Cardiac muscle cell (in vitro differentiated cells and primary cell): ENCODE measurements around the gene CRACR2B. TPM values are rescaled to one million over a fixed set of nuclear protein-coding genes. Genes with fewer than 3 reads are reported as not detected.

Source experiments
- DNase-seq, 2 donors: peaks; one replicate each; pipeline versions ENCODE4 v3.0.0 to v3.0.0-alpha.2; 2010 to 2017; ENCODE audit warnings: low read depth in 1 of 2, low spot score in 1 of 2
- H3K27ac ChIP-seq: fragments of 200-600 bp; sonication (generic); 2 replicates; pipeline ENCODE4 v1.5.1; 2016
- H3K27me3 ChIP-seq: fragments of 200-600 bp; sonication (generic); 2 replicates; pipeline ENCODE4 v1.6.0; 2016; ENCODE audit warnings: control low read depth
- H3K36me3 ChIP-seq: fragments of 200-600 bp; sonication (generic); 2 replicates; pipeline ENCODE4 v1.5.1; 2016; ENCODE audit warnings: control low read depth
- H3K4me1 ChIP-seq: fragments of 200-600 bp; sonication (generic); 2 replicates; pipeline ENCODE4 v1.8.1; 2017; ENCODE audit warnings: low read depth, mild to moderate bottlenecking, mixed run types
- H3K4me3 ChIP-seq: fragments of 200-600 bp; sonication (generic); 2 replicates; pipeline ENCODE4 v1.5.1; 2016; ENCODE audit warnings: mild to moderate bottlenecking
- H3K9me3 ChIP-seq: fragments of 200-600 bp; sonication (generic); 2 replicates; pipeline ENCODE4 v1.5.1; 2017; ENCODE audit warnings: low read depth, mild to moderate bottlenecking, control low read depth
- polyA plus RNA-seq: library from polyadenylated mRNA; unstranded; fragments of >200 nt; fragmentation: Nextera tagmentation; extraction: Ambion mirVana; gene quantifications from 2 replicates; pipeline ENCODE4 v1.2.1, GENCODE V29; 2016
- total RNA-seq: library from RNA; depleted of rRNA; stranded (reverse); fragments of >200 nt; gene quantifications from 2 replicates; pipeline ENCODE4 v1.2.3, GENCODE V29; 2016
- TF ChIP-seq, protein P1 (sequence below): IDR thresholded peaks from 2 replicates; pipeline ENCODE4 v1.5.1; 2012; ENCODE audit warnings: low read depth, mild to moderate bottlenecking, low read length

The CRACR2B gene
- total and polyA plus RNA-seq, 2 experiments from 2014 or later, result 84.5 to 91.0 TPM

GRCh38 chr11:793556-793955, 34.2 kb upstream of the CRACR2B start:
- TF ChIP-seq, protein P1, sequence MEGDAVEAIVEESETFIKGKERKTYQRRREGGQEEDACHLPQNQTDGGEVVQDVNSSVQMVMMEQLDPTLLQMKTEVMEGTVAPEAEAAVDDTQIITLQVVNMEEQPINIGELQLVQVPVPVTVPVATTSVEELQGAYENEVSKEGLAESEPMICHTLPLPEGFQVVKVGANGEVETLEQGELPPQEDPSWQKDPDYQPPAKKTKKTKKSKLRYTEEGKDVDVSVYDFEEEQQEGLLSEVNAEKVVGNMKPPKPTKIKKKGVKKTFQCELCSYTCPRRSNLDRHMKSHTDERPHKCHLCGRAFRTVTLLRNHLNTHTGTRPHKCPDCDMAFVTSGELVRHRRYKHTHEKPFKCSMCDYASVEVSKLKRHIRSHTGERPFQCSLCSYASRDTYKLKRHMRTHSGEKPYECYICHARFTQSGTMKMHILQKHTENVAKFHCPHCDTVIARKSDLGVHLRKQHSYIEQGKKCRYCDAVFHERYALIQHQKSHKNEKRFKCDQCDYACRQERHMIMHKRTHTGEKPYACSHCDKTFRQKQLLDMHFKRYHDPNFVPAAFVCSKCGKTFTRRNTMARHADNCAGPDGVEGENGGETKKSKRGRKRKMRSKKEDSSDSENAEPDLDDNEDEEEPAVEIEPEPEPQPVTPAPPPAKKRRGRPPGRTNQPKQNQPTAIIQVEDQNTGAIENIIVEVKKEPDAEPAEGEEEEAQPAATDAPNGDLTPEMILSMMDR, result no peak
- H3K9me3 ChIP-seq, result no peaks in the 10 kb centered on the region
- peaks cover 21% of the 10 kb centered on the region for H3K4me1 ChIP-seq
- H3K27me3 ChIP-seq, result no peaks in the 10 kb centered on the region
- no peak overlapping the region for H3K27ac ChIP-seq
- DNase-seq, result no peak
- no peak overlapping the region for H3K4me3 ChIP-seq
- H3K36me3 ChIP-seq, result no peaks in the 10 kb centered on the region

DNA sequence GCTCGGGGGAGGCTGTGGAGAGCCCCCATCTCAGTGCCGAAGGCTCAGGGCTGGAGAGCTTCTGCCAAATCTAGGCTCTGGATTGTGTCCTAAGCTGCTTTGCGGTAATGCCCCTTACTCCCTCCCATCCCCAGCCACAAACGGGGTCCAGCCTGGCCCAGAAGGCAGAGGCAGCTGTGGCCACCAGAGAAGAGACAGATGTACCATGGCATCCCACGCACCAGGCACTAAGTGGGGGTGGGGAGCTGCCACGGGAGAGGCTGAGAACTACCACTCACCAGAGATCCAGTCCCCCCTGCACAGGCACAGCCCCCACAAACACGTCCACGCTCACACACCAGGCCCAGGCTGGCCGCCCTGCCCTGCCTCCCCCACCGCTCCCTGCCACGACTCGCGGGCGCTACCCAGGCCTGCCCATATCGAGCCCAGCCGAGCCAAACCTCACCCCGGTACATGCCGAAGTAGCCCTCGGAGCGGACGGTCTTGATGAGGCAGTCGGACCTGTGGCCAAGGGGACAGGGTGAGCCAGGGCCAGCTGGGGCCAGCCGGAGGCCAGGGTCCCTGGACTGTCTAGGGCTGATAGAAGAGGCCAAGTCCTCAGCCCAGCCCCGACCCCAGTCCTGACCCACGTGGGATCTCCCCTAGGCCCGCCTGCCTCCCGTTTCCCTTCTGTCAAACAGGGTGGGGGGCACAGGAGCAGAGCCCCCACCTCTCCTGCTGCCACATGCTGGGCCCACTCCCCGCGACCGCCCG, 33.5 kb upstream of the CRACR2B start:
- DNase-seq, result no peak
- no peaks in the 10 kb centered on the region for H3K36me3 ChIP-seq
- no peaks in the 10 kb centered on the region for H3K27me3 ChIP-seq
- H3K4me1 ChIP-seq, result peaks cover 20% of the 10 kb centered on the region
- TF ChIP-seq, protein P1, result no peak
- H3K27ac ChIP-seq, result no peak overlapping the region
- no peak overlapping the region for H3K4me3 ChIP-seq
- no peaks in the 10 kb centered on the region for H3K9me3 ChIP-seq

DNA sequence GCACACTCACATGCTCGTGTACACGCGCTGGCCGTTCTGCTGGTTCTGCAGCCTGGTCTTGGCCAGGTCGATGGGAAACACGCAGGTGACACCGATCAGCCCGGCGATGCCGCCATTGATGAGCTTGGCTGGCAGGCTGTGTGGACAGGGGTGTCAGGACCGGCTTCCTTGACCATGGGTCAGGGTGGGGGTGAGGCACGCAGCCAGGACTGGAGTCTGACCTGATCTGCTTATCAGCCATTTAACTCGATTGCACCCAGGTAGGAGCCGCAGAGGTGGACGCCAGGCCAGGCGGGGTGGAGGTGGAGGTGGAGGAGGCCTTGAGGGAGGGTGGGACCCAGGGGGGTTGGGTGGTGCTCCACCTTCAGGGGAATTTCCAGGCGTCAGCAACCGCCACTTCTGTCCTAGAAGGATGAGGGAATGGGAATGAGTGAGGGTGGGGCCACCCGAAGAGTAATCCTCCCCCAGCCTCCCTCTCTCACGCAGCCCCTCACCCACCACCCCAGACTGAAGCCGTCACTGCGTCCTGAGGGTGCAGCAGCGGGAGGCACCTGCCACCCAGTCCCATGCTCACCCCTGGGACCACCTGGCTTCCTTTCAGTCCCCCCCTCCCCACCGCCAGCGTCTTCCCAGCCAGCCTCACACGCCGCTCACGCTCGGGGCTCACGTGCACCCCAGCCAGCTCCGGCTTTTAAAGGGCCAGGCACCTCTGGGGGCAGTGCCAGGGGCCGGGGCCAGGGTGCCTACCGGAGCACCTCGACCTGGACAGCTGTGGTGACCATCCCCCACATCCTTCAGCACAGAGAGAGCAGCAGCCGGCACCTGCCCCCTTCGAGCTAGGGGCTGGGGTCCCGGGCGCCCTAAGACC, 32.7 kb upstream of the CRACR2B start:
- TF ChIP-seq, protein P1, result no peak
- Histone ChIP-seq H3K9me3 (no peaks in the 10 kb centered on the region), H3K36me3 (no peaks in the 10 kb centered on the region), H3K27me3 (no peaks in the 10 kb centered on the region), H3K4me3 (no peak overlapping the region), H3K27ac (no peak overlapping the region), H3K4me1 (peaks cover 15% of the 10 kb centered on the region)
- DNase-seq, result no peak

DNA sequence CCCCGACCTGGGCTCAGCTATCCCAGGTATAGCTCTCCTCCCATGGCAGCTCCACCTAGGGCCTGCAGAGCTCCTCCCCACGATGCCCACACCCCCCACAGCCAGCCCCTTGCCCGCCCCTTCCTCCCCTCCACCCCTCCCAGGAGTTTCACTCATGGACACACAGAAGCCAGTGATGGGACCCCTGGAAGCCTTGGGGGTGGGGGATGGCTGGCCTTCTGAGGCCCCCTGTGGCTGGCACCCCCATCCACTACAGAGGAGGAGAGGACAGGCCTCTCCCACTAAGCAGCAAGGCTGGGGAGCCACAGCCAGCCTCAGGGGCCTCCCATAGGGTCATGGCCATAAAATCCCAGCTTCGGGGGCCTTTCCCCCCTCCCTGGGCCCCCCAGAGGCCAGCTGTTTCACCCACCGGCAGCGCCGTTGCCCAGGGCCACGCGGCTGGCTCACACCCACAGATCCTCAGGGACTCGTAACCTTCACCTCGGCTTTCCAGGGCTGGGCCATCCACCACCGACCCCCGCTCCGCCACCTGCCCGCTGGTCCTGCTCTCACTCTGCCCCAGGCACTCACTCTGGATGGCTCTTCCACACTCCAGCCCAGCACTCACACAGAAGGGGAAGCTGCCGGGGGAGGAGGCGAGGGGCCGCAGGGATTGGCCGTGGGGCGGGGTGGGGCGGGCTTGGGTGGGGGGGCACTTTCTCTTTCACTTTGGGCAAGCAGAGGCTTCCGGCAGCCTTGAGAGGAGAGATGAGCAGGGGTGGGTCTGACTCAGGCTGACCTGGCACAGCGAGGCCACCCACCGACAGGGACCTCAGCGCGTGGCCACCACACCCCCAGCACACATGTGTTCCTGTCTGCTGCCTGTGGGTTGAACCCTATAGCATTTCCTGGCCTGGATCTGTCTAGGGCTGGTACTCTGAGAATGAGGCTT, 31.8 kb upstream of the CRACR2B start:
- H3K27me3 ChIP-seq, result no peaks in the 10 kb centered on the region
- H3K36me3 ChIP-seq, result no peaks in the 10 kb centered on the region
- peaks cover 15% of the 10 kb centered on the region for H3K4me1 ChIP-seq
- peak overlapping the region; percentile 58 for H3K27ac ChIP-seq
- no peaks in the 10 kb centered on the region for H3K9me3 ChIP-seq
- H3K4me3 ChIP-seq, result no peak overlapping the region
- TF ChIP-seq, protein P1, result no peak
- peak; percentile 46 to 84 for DNase-seq
